NCI-H82 treated with DMSO at 0.1 percent for 48 hours (cell line): ENCODE data around the gene SIK1.
"Not testable (repeated sequence)": the region's sequence is repeated elsewhere in the genome, so short reads cannot be mapped to it uniquely, and the experiment has no call there.

Experiments
- DNase-seq: peaks from one replicate; lab custom pipeline; 2025; ENCODE audit not compliant: unreplicated experiment; lab: John Stamatoyannopoulos, UW

Gene SIK1

GRCh38 chr21:43426404-43427241, at the start of gene SIK1:
SIK1 (minus strand) TSS chr21:43427131; CDS start chr21:43426178, 953 bp downstream.
- DNase-seq: not testable (repeated sequence)

- not testable (repeated sequence) for DNase-seq
Measured at GRCh38 chr21:43471597-43472242, 44.8 kb upstream of the SIK1 start.

GRCh38 chr21:43469719-43470458, 43.0 kb upstream of the SIK1 start:
- DNase-seq: not testable (repeated sequence)

GRCh38 chr21:43467785-43468184, 40.9 kb upstream of the SIK1 start:
- no peak for DNase-seq

- DNase-seq: not testable (repeated sequence)
Measured at GRCh38 chr21:43465159-43465558, 38.2 kb upstream of the SIK1 start.

- DNase-seq: not testable (repeated sequence)
Measured at GRCh38 chr21:43463498-43464261, 36.7 kb upstream of the SIK1 start.

GRCh38 chr21:43462932-43463331, 36.0 kb upstream of the SIK1 start:
- not testable (repeated sequence) for DNase-seq

- not testable (repeated sequence) for DNase-seq
Measured at GRCh38 chr21:43460475-43460874, 33.5 kb upstream of the SIK1 start.

- not testable (repeated sequence) for DNase-seq
Measured at GRCh38 chr21:43458995-43459394, 32.1 kb upstream of the SIK1 start.

GRCh38 chr21:43456616-43457314, 29.8 kb upstream of the SIK1 start:
- DNase-seq: not testable (repeated sequence)

- DNase-seq: not testable (repeated sequence)
Measured at GRCh38 chr21:43455717-43456116, 28.8 kb upstream of the SIK1 start.

- not testable (repeated sequence) for DNase-seq
Measured at GRCh38 chr21:43454176-43454575, 27.2 kb upstream of the SIK1 start.

GRCh38 chr21:43451850-43452249, 24.9 kb upstream of the SIK1 start:
- DNase-seq: not testable (repeated sequence)

GRCh38 chr21:43450287-43450686, 23.4 kb upstream of the SIK1 start:
- not testable (repeated sequence) for DNase-seq

GRCh38 chr21:43447353-43447977, 20.5 kb upstream of the SIK1 start:
- DNase-seq: not testable (repeated sequence)

GRCh38 chr21:43446277-43446932, 19.5 kb upstream of the SIK1 start:
- DNase-seq: not testable (repeated sequence)

GRCh38 chr21:43444524-43444923, 17.6 kb upstream of the SIK1 start:
- DNase-seq: not testable (repeated sequence)

- DNase-seq: not testable (repeated sequence)
Measured at GRCh38 chr21:43442571-43442970, 15.6 kb upstream of the SIK1 start.
